Activated CD4-positive, alpha-beta T cell treated with anti-CD3 and anti-CD28 coated beads for 1 hour (primary cell): Measurements from ENCODE around the gene ADAMTS12.

Experiments
- DNase-seq: peaks from one replicate; pipeline ENCODE4 v3.0.0-alpha.2; 2020

Gene ADAMTS12

DNA sequence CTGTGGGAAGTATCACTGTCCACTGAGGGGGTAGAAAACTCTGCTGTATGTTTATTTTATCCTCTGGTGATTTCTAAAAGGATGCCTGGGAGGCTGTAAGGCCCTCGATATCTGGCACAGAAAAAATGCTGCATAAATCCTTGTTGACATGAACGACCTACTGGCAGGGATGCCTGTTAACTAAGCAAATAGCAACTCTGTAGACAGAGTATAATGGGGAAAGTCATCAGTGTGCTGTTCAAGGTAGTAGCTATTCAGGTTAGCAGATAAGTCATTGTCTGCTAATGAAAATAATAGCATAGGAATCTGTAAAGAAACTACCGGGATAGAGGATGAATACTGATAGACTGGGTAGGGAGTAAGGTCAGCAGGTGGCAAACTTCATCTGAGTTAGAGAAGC, 256.2 kb downstream of the ADAMTS12 start:
- no peak for DNase-seq

DNA sequence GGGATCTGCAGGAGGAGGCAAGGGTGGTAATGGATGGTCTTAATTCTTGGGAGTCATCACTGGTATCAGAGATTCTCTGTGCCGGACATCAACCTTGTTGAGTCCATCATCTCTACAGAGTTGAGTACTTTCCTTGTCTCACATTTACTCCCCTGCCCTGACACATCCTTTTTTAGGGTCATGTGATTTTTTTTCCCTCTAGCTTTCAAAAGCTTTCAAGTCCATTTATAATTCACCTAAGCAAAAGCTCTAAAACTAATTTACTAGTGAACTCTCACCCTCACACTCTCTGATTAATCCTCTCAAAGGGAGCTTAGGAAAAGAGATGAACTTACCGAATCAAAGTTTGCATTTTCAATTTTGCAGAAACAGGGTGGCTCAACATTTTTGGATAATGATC, 258.1 kb downstream of the ADAMTS12 start:
- DNase-seq: no peak

- no peak for DNase-seq
These were observed 260.0 kb downstream of the ADAMTS12 start for GRCh38 chr5:33631786-33632185.

GRCh38 chr5:33631139-33631538, 260.7 kb downstream of the ADAMTS12 start:
- DNase-seq: no peak

DNA sequence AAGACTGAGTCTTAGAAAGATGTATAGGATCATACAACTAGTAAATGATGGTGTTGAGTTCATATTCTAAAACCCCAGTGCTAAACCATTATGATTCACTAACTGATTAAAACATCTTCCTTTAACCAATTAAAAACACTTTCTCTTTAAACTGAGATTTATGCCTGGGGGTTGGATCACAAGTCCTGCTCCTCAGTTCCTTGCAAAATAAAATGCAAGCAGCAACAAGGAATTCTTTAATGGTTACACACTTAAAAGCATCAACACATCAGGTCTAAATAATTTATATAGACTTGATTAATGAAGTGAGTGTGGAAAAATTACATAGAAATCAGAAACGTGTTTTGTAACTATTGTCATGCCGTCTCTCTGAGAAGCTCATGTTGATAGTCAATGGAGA, 261.8 kb downstream of the ADAMTS12 start:
- DNase-seq: no peak

- no peak for DNase-seq
These were observed 263.0 kb downstream of the ADAMTS12 start for GRCh38 chr5:33628796-33629195.

DNA sequence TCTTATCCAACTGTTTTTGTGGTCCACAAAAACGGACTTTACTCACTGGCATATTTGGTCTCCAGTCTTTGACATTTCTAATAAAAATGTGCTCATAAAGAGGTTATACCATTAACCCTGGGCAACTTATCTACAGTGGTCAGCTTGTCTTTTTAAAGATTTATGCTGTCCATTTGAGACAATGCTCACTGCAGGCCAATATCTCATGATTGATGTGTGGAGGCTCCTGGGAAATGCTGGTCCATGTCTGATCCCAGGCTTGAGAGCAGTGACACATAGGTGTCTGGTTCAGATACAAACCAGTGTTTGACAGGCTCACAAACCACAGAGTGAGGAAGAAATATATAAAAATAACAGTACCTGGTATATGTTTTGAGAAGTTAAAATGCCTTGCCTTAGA, 270.3 kb downstream of the ADAMTS12 start:
- DNase-seq: no peak

GRCh38 chr5:33614039-33614438, 277.8 kb downstream of the ADAMTS12 start:
- no peak for DNase-seq

DNA sequence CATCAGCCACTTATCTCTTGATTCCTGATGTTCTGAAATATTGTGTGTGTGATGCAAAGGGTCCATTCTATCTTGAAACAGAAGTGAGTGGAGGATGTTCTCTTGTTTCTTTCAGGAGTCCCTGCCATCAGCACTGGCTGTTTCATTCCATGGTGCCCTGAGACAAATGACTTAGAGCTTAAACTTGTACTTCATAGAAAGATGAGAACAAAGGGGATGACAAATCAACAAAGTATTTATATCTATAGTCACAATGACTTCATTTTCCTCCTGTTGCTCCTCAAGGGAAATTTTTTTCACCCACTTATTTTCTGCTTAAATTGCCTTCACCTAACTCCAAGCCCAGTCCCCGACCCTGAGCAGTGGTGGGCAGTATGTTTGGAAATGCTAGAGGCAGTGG, 279.4 kb downstream of the ADAMTS12 start:
- DNase-seq: no peak

GRCh38 chr5:33611877-33612276, 279.9 kb downstream of the ADAMTS12 start:
- DNase-seq: no peak

DNA sequence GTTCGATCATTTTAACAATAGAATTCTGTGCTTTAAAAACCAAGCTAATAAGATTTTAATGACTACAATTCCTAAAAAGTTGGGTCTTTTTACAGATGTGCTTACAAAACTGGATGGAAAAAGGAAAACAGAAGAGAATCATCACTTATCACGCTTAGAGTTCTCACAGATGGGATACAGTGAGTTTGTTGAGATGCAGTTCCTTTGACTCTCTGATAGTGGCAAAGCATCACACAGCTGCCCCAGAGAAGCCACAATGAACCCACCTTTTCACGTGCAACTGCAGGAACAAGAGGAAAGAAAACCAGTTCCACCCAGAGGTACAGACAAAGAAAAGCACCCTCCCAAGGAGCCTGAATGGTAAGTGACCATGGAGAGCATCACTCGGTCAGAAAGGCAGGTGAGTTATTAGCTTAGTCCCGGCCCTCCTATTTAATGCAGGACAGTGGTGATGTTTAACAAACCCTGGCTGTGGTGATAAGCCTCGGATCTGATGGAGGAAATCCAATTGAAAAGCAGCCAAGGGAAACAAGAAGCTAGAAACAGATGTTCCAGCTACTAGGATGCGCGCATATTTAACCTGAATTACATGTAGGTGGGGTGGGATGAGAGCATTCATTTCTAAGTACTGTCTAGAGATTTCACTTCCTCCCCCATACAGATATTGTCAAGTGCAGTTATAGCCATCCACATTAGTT, 283.3 kb downstream of the ADAMTS12 start:
- no peak for DNase-seq

GRCh38 chr5:33604503-33604902, 287.3 kb downstream of the ADAMTS12 start:
- DNase-seq: no peak

DNA sequence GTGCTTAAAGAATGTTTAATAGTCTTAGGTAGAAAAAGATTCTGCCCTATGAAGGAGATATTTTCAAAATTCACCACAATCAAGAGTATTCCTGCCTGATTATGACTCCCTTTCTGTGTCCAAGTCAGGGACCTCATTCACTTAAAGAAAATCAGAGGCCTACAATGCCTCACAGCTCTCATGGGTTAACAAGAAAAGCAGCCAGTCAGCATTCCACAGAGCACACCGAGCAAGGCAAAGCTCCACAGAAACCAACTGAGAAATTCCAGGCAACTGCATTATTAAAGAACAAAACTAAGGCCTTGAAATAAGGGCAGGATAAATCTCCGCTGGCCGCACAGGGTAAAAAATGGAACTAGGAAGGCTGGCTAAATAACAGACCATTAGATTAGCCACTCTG, 289.9 kb downstream of the ADAMTS12 start:
- DNase-seq: no peak

DNA sequence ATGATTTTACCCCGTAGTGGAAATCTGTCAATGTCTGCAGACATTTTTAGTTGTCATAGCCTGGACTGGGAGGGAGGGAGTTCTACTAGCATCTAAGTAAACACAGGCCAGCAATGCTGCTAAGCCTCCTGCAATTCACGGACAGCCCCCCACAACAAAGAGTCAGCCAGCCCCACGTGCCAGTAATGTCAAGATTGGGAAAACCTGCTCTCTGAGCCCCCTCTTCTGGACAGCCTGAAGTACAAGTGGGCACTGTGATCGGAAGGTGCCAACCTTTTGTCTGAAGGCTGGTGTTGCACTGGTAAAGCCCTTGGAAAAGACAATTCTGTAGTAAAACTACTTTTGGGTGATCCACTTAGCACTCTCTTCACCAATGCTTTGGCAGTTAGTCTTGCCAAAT, 296.5 kb downstream of the ADAMTS12 start:
- DNase-seq: no peak

GRCh38 chr5:33594006-33594405, 297.8 kb downstream of the ADAMTS12 start:
- DNase-seq: no peak

GRCh38 chr5:33592245-33592644, 299.5 kb downstream of the ADAMTS12 start:
- no peak for DNase-seq

GRCh38 chr5:33588654-33589372, 303.0 kb downstream of the ADAMTS12 start:
- no peak for DNase-seq

DNA sequence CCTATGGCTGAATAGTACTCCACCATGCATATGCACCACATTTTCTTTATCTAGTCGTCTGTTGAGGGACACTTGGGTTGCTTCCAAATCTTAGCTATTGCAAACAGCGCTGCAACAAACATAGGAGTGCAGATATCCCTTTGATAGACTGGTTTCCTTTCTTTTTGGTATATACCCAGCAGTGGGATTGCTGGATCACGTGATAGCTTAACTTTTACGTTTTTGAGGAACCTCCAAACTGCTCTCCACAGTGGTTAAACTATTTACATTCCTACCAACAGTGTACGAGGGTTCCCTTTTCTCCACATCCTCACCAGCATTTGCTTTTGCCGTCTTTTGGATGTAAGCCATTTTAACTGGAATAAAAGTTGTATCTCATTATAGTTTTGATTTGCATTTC, 308.5 kb downstream of the ADAMTS12 start:
- no peak for DNase-seq

- no peak for DNase-seq
These were observed 309.4 kb downstream of the ADAMTS12 start for GRCh38 chr5:33582417-33582816.

DNA sequence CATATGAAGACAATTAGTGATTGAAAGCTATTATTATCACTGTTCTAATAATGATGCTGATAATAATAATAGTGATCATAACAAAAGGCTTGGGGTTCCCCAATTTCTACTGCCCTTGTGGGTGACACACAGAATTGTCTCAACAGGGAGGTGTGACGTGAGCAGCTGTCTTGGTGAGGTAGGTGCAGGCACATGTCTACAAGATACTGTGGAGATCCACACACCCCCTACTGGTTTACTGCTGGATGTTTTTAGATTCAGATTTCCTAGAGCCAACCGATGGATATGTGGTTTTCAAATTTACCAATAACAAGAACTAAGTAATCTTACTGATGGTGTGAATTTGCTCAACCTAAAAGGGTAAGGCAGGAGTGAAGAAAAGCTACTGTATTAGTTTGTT, 312.0 kb downstream of the ADAMTS12 start:
- DNase-seq: no peak

DNA sequence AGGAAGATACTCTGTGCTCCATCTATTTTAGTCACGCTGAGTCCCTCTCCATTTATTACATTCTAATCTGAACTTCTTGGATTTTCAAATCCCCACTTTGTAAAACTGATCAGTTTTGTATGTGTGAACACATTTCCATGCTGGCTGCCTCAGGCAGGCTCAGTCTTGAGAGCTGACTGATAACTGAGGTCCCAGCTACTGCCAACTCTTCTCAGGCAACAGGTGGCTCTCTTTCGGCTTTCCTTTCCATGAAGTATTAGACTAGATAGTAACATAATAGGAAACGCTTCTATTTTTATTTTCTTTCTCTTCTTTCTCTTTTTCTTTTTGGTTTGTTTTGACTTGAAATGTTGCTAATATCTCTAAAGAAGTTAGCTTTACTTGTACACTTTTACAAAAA, 312.6 kb downstream of the ADAMTS12 start:
- no peak for DNase-seq

DNA sequence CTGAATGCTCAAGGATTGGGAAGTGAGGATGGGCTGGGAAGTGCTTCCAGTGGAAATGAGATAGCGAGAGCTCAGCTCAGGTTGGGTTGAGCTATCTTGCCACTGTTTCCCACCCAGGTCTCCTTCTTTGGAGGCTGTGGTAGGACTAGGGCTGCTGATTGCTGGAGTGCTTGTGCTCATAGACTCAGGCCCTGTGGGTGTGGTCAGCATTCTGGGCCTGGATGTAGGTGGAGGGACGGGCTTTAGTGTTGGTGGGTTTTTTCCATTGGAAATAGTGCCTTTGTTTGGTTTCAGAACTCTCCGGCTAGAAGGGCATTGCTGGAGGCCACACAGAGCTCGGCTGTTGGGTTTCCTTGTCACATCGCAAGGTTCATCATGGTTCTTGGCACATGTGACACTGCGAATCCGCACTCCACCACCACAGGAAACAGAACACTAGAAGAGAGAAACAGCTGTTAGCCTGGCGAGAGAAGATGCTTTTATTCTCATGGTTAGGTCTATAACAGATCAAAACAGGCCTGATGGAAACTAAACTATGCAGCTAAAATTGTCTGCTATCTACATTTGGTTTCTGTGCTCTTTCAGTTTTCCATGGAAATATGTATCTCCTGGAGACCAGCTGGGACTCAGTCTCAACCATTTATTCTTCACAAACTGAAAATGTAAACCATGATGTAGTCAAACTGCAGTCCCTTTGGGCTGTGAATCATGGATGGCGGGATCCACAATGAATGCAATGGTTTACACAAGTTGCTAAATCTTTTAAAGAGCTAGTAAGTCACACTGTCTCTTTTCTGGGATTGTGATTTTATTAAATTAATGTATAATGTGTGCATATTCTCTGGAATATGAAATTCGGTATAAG, 314.8 kb downstream of the ADAMTS12 start:
- no peak for DNase-seq

DNA sequence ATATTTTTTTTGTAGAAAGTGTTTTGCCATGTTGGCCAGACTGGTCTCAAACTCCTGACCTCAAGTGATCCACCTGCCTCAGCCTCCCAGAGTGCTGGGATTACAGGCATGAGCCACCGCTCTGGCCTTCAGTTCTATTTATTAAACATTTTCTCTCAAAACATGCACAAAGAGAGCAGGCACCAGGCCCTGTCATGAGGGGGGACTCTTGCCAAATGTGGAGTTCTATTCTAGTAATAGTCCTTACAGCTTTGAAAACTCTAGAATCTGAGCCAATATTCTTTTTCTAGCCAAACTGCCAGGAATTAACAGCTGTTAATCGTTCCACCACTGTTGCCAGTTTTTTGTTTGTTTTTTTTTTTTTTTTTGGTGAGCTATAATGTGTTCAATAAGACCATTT, 326.5 kb downstream of the ADAMTS12 start:
- no peak for DNase-seq
